ENCODE measurements around the gene PLIN5. TPM values are rescaled to one million over a fixed set of nuclear protein-coding genes. Genes with fewer than 3 reads are reported as not detected.

Gene PLIN5
- polyA plus RNA-seq, 3 donors = 0.28 to 3.0 (median 0.58) TPM

DNA sequence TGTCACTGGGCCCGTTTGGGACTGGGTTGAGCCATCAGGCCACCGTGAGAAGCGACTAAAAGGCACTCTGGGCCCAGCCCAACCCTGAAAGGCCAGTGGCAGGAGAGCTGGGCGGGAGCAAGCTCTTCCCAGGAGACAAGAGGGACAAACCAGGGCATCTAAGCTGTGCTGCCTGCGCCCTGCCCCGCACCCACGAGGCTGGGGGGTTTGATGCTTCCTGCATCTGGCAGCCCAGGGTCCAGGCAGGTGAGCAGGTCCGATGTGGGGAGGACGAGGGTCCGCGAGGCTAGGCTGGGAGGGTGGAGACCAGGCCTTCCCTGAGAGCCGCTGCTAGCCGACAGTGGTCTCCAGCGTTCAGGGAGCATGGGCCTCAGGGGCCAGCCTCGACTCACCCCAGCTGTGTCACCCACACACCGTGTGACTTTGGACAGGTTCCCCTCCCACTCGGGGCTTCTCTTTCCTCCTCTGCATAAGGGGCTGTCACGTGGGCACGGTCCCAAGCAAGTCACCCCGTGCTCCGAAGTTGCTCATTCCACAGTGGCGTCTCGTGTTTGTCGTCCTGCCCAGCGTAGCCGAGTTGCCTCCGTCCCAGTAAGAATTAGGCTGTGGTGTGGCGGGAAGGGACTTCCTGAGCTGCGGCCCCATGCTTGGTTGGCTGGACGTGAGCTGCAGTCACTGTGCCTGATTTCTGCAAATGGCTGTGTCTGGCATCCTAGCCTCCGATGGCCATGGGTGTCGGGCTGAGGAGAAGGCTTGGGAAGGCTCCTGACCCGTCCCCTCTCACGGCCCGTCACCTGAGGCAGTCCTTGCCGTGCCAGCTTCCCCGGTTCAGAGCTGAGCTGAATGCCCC, 32.5 kb downstream of the PLIN5 start:
- Mint-ChIP-seq H3K4me1 (peaks cover 7% of the 10 kb centered on the region), H3K27me3 (ENCODE audit: low read depth in 3 of 3) (no peaks in the 10 kb centered on the region), H3K36me3 (peaks cover 47 to 58% of the 10 kb centered on the region in 2 donors), H3K4me3 (no peak overlapping the region), H3K9me3 (no peaks in the 10 kb centered on the region), H3K27ac (peak overlapping the region in 2 of 7 donors; percentile 22 to 41)
- H3K79me2 ChIP-seq (ENCODE audit: insufficient read depth, low read length) = no peaks in the 10 kb centered on the region
- no peaks in the 10 kb centered on the region for H3K27me3 ChIP-seq (ENCODE audit: control insufficient read depth in 2 of 2, insufficient read depth in 2 of 2, low read length in 2 of 2)
- H3K9me3 ChIP-seq (replicated peaks in 1 of 2; ENCODE audit: control insufficient read depth in 1 of 2, insufficient read depth in 1 of 2, low read length in 2 of 2) = no peaks in the 10 kb centered on the region
- intact Hi-C loops (cut with micrococcal nuclease) = no loop called here
- H3K4me2 ChIP-seq (replicated peaks; ENCODE audit: extremely low read depth, low read length, poor library complexity, severe bottlenecking) = no peak overlapping the region
- no peak overlapping the region for H2AFZ ChIP-seq (ENCODE audit: insufficient read depth, low read depth, low read length, poor library complexity, severe bottlenecking)
- no peak overlapping the region for H3K9ac ChIP-seq (ENCODE audit: insufficient read depth, low read length, poor library complexity, severe bottlenecking)
- H3K4me1 ChIP-seq (ENCODE audit: control insufficient read depth in 1 of 2, insufficient read depth in 2 of 2, low read length in 2 of 2) = peaks cover 0 to 6% of the 10 kb centered on the region in 2 donors
- 93% methylated on average over 29 of the region's 37 CpGs for WGBS (ENCODE audit: insufficient coverage)
- H4K20me1 ChIP-seq (ENCODE audit: insufficient read depth, low read length) = no peaks in the 10 kb centered on the region
- H3K36me3 ChIP-seq (replicated peaks in 1 of 2; ENCODE audit: control insufficient read depth in 1 of 2, insufficient read depth in 2 of 2, low read length in 2 of 2) = peaks cover 49 to 52% of the 10 kb centered on the region in 2 donors
- H3K4me3 ChIP-seq (replicated peaks in 1 of 3; ENCODE audit: low read depth in 2 of 3, low read length in 3 of 3) = no peak overlapping the region
- H3K27ac ChIP-seq (ENCODE audit: low read depth in 1 of 2, low read length in 2 of 2) = no peak overlapping the region
- no peak for DNase-seq
- TF ChIP-seq, protein P1, sequence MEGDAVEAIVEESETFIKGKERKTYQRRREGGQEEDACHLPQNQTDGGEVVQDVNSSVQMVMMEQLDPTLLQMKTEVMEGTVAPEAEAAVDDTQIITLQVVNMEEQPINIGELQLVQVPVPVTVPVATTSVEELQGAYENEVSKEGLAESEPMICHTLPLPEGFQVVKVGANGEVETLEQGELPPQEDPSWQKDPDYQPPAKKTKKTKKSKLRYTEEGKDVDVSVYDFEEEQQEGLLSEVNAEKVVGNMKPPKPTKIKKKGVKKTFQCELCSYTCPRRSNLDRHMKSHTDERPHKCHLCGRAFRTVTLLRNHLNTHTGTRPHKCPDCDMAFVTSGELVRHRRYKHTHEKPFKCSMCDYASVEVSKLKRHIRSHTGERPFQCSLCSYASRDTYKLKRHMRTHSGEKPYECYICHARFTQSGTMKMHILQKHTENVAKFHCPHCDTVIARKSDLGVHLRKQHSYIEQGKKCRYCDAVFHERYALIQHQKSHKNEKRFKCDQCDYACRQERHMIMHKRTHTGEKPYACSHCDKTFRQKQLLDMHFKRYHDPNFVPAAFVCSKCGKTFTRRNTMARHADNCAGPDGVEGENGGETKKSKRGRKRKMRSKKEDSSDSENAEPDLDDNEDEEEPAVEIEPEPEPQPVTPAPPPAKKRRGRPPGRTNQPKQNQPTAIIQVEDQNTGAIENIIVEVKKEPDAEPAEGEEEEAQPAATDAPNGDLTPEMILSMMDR (IDR thresholded peaks at IDR 0.05) = no peak

DNA sequence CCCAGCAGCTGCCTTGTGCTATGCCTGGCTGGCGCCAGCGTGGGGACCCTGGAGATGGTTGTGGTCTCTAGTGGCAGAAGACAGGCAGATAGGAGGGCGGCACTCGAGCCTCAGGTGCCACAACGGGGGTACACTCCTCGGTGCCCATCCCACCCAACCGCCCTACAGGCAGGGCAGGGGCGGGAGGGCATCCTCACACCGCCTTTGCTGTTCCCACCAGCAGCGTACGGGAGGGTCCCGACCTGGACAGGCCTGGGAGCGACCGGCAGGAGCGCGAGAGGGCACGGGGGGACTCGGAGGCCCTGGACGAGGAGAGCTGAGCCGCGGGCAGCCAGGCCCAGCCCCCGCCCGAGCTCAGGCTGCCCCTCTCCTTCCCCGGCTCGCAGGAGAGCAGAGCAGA, 33.3 kb downstream of the PLIN5 start:
- H3K36me3 Mint-ChIP-seq = peaks cover 49 to 53% of the 10 kb centered on the region in 2 donors
- Histone ChIP-seq H4K20me1 (ENCODE audit: insufficient read depth, low read length) (no peaks in the 10 kb centered on the region), H3K9me3 (replicated peaks in 1 of 2; ENCODE audit: control insufficient read depth in 1 of 2, insufficient read depth in 1 of 2, low read length in 2 of 2) (no peaks in the 10 kb centered on the region), H3K9ac (ENCODE audit: insufficient read depth, low read length, poor library complexity, severe bottlenecking) (no peak overlapping the region), H3K4me3 (replicated peaks in 1 of 3; ENCODE audit: low read depth in 2 of 3, low read length in 3 of 3) (no peak overlapping the region), H3K27ac (ENCODE audit: low read depth in 1 of 2, low read length in 2 of 2) (no peak overlapping the region), H2AFZ (ENCODE audit: insufficient read depth, low read depth, low read length, poor library complexity, severe bottlenecking) (no peak overlapping the region), H3K27me3 (ENCODE audit: control insufficient read depth in 2 of 2, insufficient read depth in 2 of 2, low read length in 2 of 2) (no peaks in the 10 kb centered on the region), H3K4me1 (ENCODE audit: control insufficient read depth in 1 of 2, insufficient read depth in 2 of 2, low read length in 2 of 2) (peaks cover 0 to 5% of the 10 kb centered on the region in 2 donors), H3K79me2 (ENCODE audit: insufficient read depth, low read length) (no peaks in the 10 kb centered on the region), H3K4me2 (replicated peaks; ENCODE audit: extremely low read depth, low read length, poor library complexity, severe bottlenecking) (no peak overlapping the region), H3K36me3 (replicated peaks in 1 of 2; ENCODE audit: control insufficient read depth in 1 of 2, insufficient read depth in 2 of 2, low read length in 2 of 2) (peaks cover 55 to 56% of the 10 kb centered on the region in 2 donors)
- intact Hi-C loops (cut with micrococcal nuclease) = no loop called here
- TF ChIP-seq, protein P1 (IDR thresholded peaks at IDR 0.05) = no peak
- 98% methylated on average over 16 of the region's 25 CpGs for WGBS (ENCODE audit: insufficient coverage)
- no peaks in the 10 kb centered on the region for H3K27me3 Mint-ChIP-seq (ENCODE audit: low read depth in 3 of 3)
- no peak overlapping the region for H3K27ac Mint-ChIP-seq
- no peaks in the 10 kb centered on the region for H3K9me3 Mint-ChIP-seq
- peaks cover 6% of the 10 kb centered on the region for H3K4me1 Mint-ChIP-seq
- H3K4me3 Mint-ChIP-seq = no peak overlapping the region
- DNase-seq = no peak

Data from CD14-positive monocyte (primary cell).